IMR-90 (cell line): ENCODE results near the gene MTMR3. TPM values are rescaled to one million over a fixed set of nuclear protein-coding genes. Genes with fewer than 3 reads are reported as not detected.

Experiments used
- ATAC-seq: fragments of 200-7000 bp; cut with Tn5 transposase; 2 replicates; pipeline ENCODE4 v1.9.1; 2020; ENCODE audit warnings: low read depth, mild to moderate bottlenecking, moderate library complexity
- BruUV-seq: library from RNA; stranded (reverse); fragments of 400-500 nt; replicated peaks from 2 replicates; lab custom pipeline; 2021; lab: Mats Ljungman, UMichigan
- CTCF ChIA-PET: fragments of 300-600 bp; formaldehyde crosslinking; extraction: SDS; loops from one replicate; lab custom pipeline; 2021; ENCODE audit warnings: antibody characterized with exemption; lab: Yijun Ruan, JAX
- POLR2A ChIA-PET: fragments of 300-600 bp; sonication (Branson Sonifier 250); formaldehyde crosslinking; loops from one replicate; lab custom pipeline; 2022; ENCODE audit warnings: antibody characterized with exemption; ENCODE audit not compliant: unreplicated experiment; lab: Charles Lee
- DNase-seq: peaks from one replicate; pipeline ENCODE4 v3.0.0; 2013
- H2AFZ ChIP-seq: replicated peaks from 2 replicates; pipeline ENCODE3; 2013; ENCODE audit warnings: low read length, mild to moderate bottlenecking; ENCODE audit not compliant: poor library complexity
- H2AK5ac ChIP-seq: 2 replicates; pipeline ENCODE4 v1.6.1; 2013; ENCODE audit warnings: low read depth, low read length, inconsistent platforms
- H2AK9ac ChIP-seq: replicated peaks from 2 replicates; pipeline ENCODE3; 2013; ENCODE audit warnings: mild to moderate bottlenecking, low read depth, low read length, moderate library complexity; ENCODE audit not compliant: poor library complexity
- H2BK120ac ChIP-seq: 2 replicates; pipeline ENCODE4 v1.6.1; 2013; ENCODE audit warnings: low read depth, low read length, inconsistent platforms
- H2BK15ac ChIP-seq: 3 replicates; pipeline ENCODE4 v1.6.1; 2013; ENCODE audit warnings: low read depth, low read length, inconsistent platforms
- H2BK20ac ChIP-seq: 2 replicates; pipeline ENCODE4 v1.6.1; 2013; ENCODE audit warnings: low read depth, mild to moderate bottlenecking, inconsistent platforms, low read length, moderate library complexity
- H2BK5ac ChIP-seq: 2 replicates; pipeline ENCODE4 v1.6.1; 2013; ENCODE audit warnings: mild to moderate bottlenecking, low read depth, low read length, inconsistent platforms; ENCODE audit not compliant: poor library complexity, severe bottlenecking
- H3K14ac ChIP-seq: replicated peaks from 2 replicates; pipeline ENCODE4 v1.6.1; 2013; ENCODE audit warnings: low read depth, low read length, inconsistent platforms
- H3K18ac ChIP-seq: 2 replicates; pipeline ENCODE4 v1.6.1; 2013; ENCODE audit warnings: low read depth, low read length, control low read depth
- H3K23ac ChIP-seq: 2 replicates; pipeline ENCODE4 v1.6.1; 2013; ENCODE audit warnings: low read depth, low read length, inconsistent platforms
- H3K27ac ChIP-seq: 2 replicates; pipeline ENCODE4 v1.5.1; 2013; ENCODE audit warnings: mild to moderate bottlenecking, control low read depth, low read length; ENCODE audit not compliant: insufficient read depth
- H3K27me3 ChIP-seq: 2 replicates; pipeline ENCODE4 v1.6.1; 2013; ENCODE audit warnings: low read length; ENCODE audit not compliant: control insufficient read depth, insufficient read depth
- H3K36me3 ChIP-seq: 2 replicates; pipeline ENCODE4 v1.6.1; 2013; ENCODE audit warnings: low read length, mixed read lengths; ENCODE audit not compliant: control insufficient read depth, insufficient read depth
- H3K4ac ChIP-seq: 2 replicates; pipeline ENCODE4 v1.6.1; 2013; ENCODE audit warnings: low read depth, low read length, inconsistent platforms
- H3K4me1 ChIP-seq: 2 replicates; pipeline ENCODE4 v1.6.1; 2013; ENCODE audit warnings: low read length, mixed read lengths; ENCODE audit not compliant: control insufficient read depth, insufficient read depth
- H3K4me2 ChIP-seq: 2 replicates; pipeline ENCODE4 v1.6.1; 2013; ENCODE audit warnings: low read depth, mild to moderate bottlenecking, control low read depth, low read length, moderate library complexity
- H3K4me3 ChIP-seq: 2 replicates; pipeline ENCODE4 v1.5.1; 2013; ENCODE audit warnings: low read depth, mild to moderate bottlenecking, control low read depth, low read length, moderate library complexity; ENCODE audit not compliant: insufficient read depth
- H3K56ac ChIP-seq: 2 replicates; pipeline ENCODE4 v1.6.1; 2013; ENCODE audit warnings: low read length, inconsistent platforms; ENCODE audit not compliant: insufficient read depth; ENCODE audit errors: extremely low read depth
- H3K79me1 ChIP-seq, 2 experiments: 2 replicates each; pipeline ENCODE4 v1.6.1; 2013; ENCODE audit warnings: low read length in 2 of 2, inconsistent platforms in 1 of 2, low read depth in 1 of 2
- H3K9ac ChIP-seq: 2 replicates; pipeline ENCODE4 v1.6.1; 2013; ENCODE audit warnings: low read depth, low read length, control low read depth
- H3K9me1 ChIP-seq: 2 replicates; pipeline ENCODE4 v1.6.1; 2013; ENCODE audit warnings: low read length, inconsistent platforms; ENCODE audit not compliant: insufficient read depth
- H3K9me3 ChIP-seq: 2 replicates; pipeline ENCODE4 v1.6.1; 2013; ENCODE audit warnings: low read length; ENCODE audit not compliant: control insufficient read depth, insufficient read depth
- H4K20me1 ChIP-seq: 2 replicates; pipeline ENCODE4 v1.6.1; 2013; ENCODE audit warnings: low read length, inconsistent platforms; ENCODE audit not compliant: insufficient read depth
- H4K5ac ChIP-seq: 2 replicates; pipeline ENCODE4 v1.6.1; 2013; ENCODE audit warnings: mild to moderate bottlenecking, low read depth, low read length, control low read depth
- H4K8ac ChIP-seq, 2 experiments: 2 replicates each; pipeline ENCODE4 v1.6.1; 2013; ENCODE audit warnings: low read depth in 2 of 2, low read length in 2 of 2, control low read depth in 1 of 2, inconsistent platforms in 1 of 2
- H4K91ac ChIP-seq: 2 replicates; pipeline ENCODE4 v1.6.1; 2013; ENCODE audit warnings: low read depth, low read length, inconsistent platforms; ENCODE audit not compliant: insufficient read depth
- BHLHE40 ChIP-seq: fragments of 150-350 bp; IDR thresholded peaks from 2 replicates; pipeline ENCODE4 v1.6.1; 2016; ENCODE audit warnings: mild to moderate bottlenecking, low read depth, low read length
- CEBPB ChIP-seq: IDR thresholded peaks from 2 replicates; pipeline ENCODE4 v1.6.1; 2012; ENCODE audit warnings: low read depth, low read length, improper control_type of control experiment
- CHD1 ChIP-seq: IDR thresholded peaks from 2 replicates; pipeline ENCODE4 v1.6.1; 2012; ENCODE audit warnings: low read depth, low read length, improper control_type of control experiment
- FOS ChIP-seq: fragments of 150-350 bp; IDR thresholded peaks from 2 replicates; pipeline ENCODE4 v1.6.1; 2016; ENCODE audit warnings: low read depth, low read length
- MAFK ChIP-seq: IDR thresholded peaks from 2 replicates; pipeline ENCODE4 v1.6.1; 2012; ENCODE audit warnings: low read depth, low read length, improper control_type of control experiment
- MAZ ChIP-seq: IDR thresholded peaks from 2 replicates; pipeline ENCODE4 v1.6.1; 2012; ENCODE audit warnings: low read depth, mild to moderate bottlenecking, low read length, improper control_type of control experiment, moderate library complexity, borderline replicate concordance
- MXI1 ChIP-seq: IDR thresholded peaks from 2 replicates; pipeline ENCODE4 v1.6.1; 2012; ENCODE audit warnings: low read depth, mild to moderate bottlenecking, low read length, moderate library complexity, borderline replicate concordance
- NFE2L2 ChIP-seq: fragments of 150-350 bp; IDR thresholded peaks from 2 replicates; pipeline ENCODE4 v1.6.1; 2016; ENCODE audit warnings: low read depth, mild to moderate bottlenecking, low read length
- POLR2A ChIP-seq: IDR thresholded peaks from 2 replicates; pipeline ENCODE4 v1.6.1; 2012; ENCODE audit warnings: mild to moderate bottlenecking, low read depth, low read length
- RAD21 ChIP-seq: IDR thresholded peaks from 2 replicates; pipeline ENCODE4 v1.6.1; 2012; ENCODE audit warnings: low read length, improper control_type of control experiment
- RCOR1 ChIP-seq: IDR thresholded peaks from 2 replicates; pipeline ENCODE4 v1.6.1; 2012; ENCODE audit warnings: mild to moderate bottlenecking, low read length, improper control_type of control experiment; ENCODE audit not compliant: insufficient replicate concordance
- RFX5 ChIP-seq: IDR thresholded peaks from 2 replicates; pipeline ENCODE4 v1.8.0; 2012; ENCODE audit warnings: low read depth, mild to moderate bottlenecking, low read length, moderate library complexity
- SMC3 ChIP-seq: fragments of 150-350 bp; IDR thresholded peaks from 2 replicates; pipeline ENCODE4 v1.6.1; 2016; ENCODE audit warnings: low read depth, mild to moderate bottlenecking, antibody characterized with exemption, low read length, moderate library complexity
- WGBS, 2 experiments: methylation state at CpG; one replicate each; pipeline versions ENCODE4 v1.1.5 to v1.1.7; 2013; ENCODE audit warnings: missing lambda C conversion rate in 2 of 2; ENCODE audit not compliant: insufficient read length in 1 of 2; ENCODE audit errors: extremely low coverage in 2 of 2; 5-methylcytosine and 5-hydroxymethylcytosine counted together
- dilution Hi-C: fragments of 300-500 bp; cut with HindIII; formaldehyde crosslinking; loops from one replicate; pipeline ENCODE4 v1.14.3; 2018; ENCODE audit warnings: low sequenced_read_pairs; ENCODE audit not compliant: unreplicated experiment
- in situ Hi-C: fragments of 300-500 bp; cut with MboI; formaldehyde crosslinking; loops from 3 replicates; pipeline ENCODE4 v1.14.3; 2019; ENCODE audit warnings: low sequenced_read_pairs, inconsistent platforms, mixed read lengths
- intact Hi-C: fragments of 100-400 bp; cut with micrococcal nuclease; formaldehyde crosslinking; loops from 2 replicates; pipeline ENCODE4 v1.10.0; 2022
- polyA plus RNA-seq, 3 experiments: library from polyadenylated mRNA; depleted of rRNA; stranded (reverse); fragments of >200 nt; gene quantifications; 2 replicates each; pipeline ENCODE4 v1.2.3, GENCODE V29; 2012; ENCODE audit warnings: low replicate concordance in 1 of 3
- total RNA-seq: library from RNA; depleted of rRNA; stranded (reverse); fragments of >200 nt; gene quantifications from 2 replicates; pipeline ENCODE4 v1.2.3, GENCODE V29; 2012
- TF ChIP-seq, protein P1 (sequence below): conservative IDR thresholded peaks from 2 replicates; pipeline ENCODE4 v1.5.1; 2012; ENCODE audit warnings: mild to moderate bottlenecking, low read depth, low read length, improper control_type of control experiment
- TF ChIP-seq, protein P2 (sequence below): fragments of 150-350 bp; IDR thresholded peaks from 2 replicates; pipeline ENCODE4 v1.6.1; 2017; ENCODE audit warnings: mild to moderate bottlenecking, antibody characterized with exemption, low read length, low read depth
- TF ChIP-seq, protein P3 (sequence below): fragments of 150-350 bp; IDR thresholded peaks from 2 replicates; pipeline ENCODE4 v1.6.1; 2016; ENCODE audit warnings: low read depth, mild to moderate bottlenecking, low read length, moderate library complexity, borderline replicate concordance

MTMR3 gene
- total and polyA plus RNA-seq, 2 of the 4 experiments (the other 2 are of a cell fraction): 21.3 to 29.4 TPM

DNA sequence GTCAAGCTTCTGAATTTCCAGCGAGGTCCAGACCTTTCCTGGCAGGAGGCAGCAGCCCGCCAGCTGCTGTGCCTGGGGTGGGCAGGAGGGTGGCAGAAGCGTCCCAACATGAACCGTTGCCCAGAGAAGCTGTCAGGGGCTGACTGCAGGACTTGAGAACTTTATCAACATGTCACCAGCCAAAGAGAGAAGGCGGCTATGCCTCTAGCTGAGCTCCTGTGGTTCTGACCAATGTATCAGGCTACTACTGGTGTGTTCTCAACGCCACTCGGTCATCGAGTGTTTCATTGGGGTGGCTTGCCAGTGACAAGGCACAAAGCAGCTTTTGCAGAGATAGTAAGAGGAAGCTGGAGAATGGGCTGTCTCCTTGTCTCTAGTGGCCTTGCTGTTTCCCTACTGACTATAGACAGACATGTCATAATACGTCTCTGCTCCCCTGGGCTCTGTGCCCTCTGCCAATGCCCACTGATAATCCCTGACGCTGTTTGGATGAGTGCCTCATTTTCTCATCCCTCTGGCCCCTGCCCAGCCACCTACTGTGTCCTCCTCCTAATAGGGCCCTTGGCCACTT lies 27.3 kb upstream of the MTMR3 start:
- Histone ChIP-seq H3K4me3 (no peak overlapping the region), H2AK9ac (no peak overlapping the region), H3K18ac (no peak overlapping the region), H3K9me1 (no peaks in the 10 kb centered on the region), H3K4me2 (no peak overlapping the region), H3K4ac (no peak overlapping the region), H3K9ac (no peak overlapping the region), H4K91ac (no peak overlapping the region), H3K23ac (no peak overlapping the region), H3K56ac (no peak overlapping the region), H2AFZ (peak overlapping the region; percentile 48), H4K20me1 (no peaks in the 10 kb centered on the region), H3K14ac (no peak overlapping the region), H2AK5ac (no peak overlapping the region), H3K9me3 (no peaks in the 10 kb centered on the region), H3K27me3 (peaks cover 10% of the 10 kb centered on the region), H2BK120ac (no peak overlapping the region), H2BK15ac (no peak overlapping the region), H2BK5ac (no peak overlapping the region), H2BK20ac (no peak overlapping the region), H4K5ac (no peak overlapping the region), H3K27ac (no peak overlapping the region), H4K8ac (no peak overlapping the region), H3K79me1 (no peaks in the 10 kb centered on the region), H3K4me1 (no peaks in the 10 kb centered on the region), H3K36me3 (no peaks in the 10 kb centered on the region)
- intact Hi-C loops: no loop called here
- DNase-seq: no peak
- dilution Hi-C loops: no loop called here
- ChIA-PET POLR2A (interaction anchor here (0.6 kb wide), 1 partner anchor 12 kb away, joined by 3 read pairs; no protein-coding TSS in a partner anchor), CTCF (no interaction called here)
- ATAC-seq: no peak
- in situ Hi-C loops: no loop called here
- WGBS, 2 experiments: 67% methylated on average over 7 of the region's 10 CpGs; no CpG with 5 or more reads in 1 of the 2 experiments
- BruUV-seq: no TSS peak
- no peak for TF ChIP-seq NFE2L2
- TF ChIP-seq MXI1: no peak
- TF ChIP-seq, protein P1, sequence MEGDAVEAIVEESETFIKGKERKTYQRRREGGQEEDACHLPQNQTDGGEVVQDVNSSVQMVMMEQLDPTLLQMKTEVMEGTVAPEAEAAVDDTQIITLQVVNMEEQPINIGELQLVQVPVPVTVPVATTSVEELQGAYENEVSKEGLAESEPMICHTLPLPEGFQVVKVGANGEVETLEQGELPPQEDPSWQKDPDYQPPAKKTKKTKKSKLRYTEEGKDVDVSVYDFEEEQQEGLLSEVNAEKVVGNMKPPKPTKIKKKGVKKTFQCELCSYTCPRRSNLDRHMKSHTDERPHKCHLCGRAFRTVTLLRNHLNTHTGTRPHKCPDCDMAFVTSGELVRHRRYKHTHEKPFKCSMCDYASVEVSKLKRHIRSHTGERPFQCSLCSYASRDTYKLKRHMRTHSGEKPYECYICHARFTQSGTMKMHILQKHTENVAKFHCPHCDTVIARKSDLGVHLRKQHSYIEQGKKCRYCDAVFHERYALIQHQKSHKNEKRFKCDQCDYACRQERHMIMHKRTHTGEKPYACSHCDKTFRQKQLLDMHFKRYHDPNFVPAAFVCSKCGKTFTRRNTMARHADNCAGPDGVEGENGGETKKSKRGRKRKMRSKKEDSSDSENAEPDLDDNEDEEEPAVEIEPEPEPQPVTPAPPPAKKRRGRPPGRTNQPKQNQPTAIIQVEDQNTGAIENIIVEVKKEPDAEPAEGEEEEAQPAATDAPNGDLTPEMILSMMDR: no peak
- no peak for TF ChIP-seq CHD1
- no peak for TF ChIP-seq POLR2A
- no peak for TF ChIP-seq RAD21
- TF ChIP-seq, protein P2, sequence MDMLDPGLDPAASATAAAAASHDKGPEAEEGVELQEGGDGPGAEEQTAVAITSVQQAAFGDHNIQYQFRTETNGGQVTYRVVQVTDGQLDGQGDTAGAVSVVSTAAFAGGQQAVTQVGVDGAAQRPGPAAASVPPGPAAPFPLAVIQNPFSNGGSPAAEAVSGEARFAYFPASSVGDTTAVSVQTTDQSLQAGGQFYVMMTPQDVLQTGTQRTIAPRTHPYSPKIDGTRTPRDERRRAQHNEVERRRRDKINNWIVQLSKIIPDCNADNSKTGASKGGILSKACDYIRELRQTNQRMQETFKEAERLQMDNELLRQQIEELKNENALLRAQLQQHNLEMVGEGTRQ: no peak
- TF ChIP-seq MAFK: no peak
- TF ChIP-seq MAZ: no peak
- TF ChIP-seq, protein P3, sequence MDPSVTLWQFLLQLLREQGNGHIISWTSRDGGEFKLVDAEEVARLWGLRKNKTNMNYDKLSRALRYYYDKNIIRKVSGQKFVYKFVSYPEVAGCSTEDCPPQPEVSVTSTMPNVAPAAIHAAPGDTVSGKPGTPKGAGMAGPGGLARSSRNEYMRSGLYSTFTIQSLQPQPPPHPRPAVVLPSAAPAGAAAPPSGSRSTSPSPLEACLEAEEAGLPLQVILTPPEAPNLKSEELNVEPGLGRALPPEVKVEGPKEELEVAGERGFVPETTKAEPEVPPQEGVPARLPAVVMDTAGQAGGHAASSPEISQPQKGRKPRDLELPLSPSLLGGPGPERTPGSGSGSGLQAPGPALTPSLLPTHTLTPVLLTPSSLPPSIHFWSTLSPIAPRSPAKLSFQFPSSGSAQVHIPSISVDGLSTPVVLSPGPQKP: no peak
- no peak for TF ChIP-seq CEBPB
- TF ChIP-seq SMC3: no peak
- no peak for TF ChIP-seq BHLHE40
- no peak for TF ChIP-seq RFX5
- TF ChIP-seq RCOR1: no peak
- no peak for TF ChIP-seq FOS
